CD4-positive, alpha-beta T cell treated with Interleukin-2 at 100 ng/mL for 4 hours (primary cell): Measurements from ENCODE around the gene PLXNA2.
A peak's percentile ranks its signal among the peaks of the same experiment; 100 is the strongest.

ENCODE experiments used
- DNase-seq: peaks from one replicate; pipeline ENCODE4 v3.0.0-alpha.2; 2020; ENCODE audit warnings: low spot score

PLXNA2 gene

DNA sequence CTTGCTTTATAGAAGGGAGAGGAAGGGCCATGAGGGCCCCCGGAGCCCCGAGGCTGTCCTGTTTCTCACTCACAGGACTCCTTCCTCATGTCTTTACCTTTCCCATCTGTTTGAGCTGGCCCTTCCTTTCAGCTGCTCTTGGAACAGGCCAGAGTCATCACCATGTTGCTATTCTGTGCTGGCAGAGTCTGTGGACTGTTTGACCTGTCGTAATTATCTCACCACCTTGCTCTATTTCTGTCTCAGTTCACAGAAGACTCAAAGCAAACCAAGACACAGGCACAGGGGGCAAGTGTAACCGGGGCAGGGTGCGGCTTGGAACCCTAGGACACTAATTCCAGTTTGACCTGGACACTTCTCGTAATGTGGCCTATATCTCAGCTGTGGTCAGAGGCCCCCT, 228.9 kb downstream of the PLXNA2 start:
- DNase-seq: no peak

- DNase-seq: no peak
Observed at GRCh38 chr1:208013210-208013609, 231.0 kb downstream of the PLXNA2 start.

DNA sequence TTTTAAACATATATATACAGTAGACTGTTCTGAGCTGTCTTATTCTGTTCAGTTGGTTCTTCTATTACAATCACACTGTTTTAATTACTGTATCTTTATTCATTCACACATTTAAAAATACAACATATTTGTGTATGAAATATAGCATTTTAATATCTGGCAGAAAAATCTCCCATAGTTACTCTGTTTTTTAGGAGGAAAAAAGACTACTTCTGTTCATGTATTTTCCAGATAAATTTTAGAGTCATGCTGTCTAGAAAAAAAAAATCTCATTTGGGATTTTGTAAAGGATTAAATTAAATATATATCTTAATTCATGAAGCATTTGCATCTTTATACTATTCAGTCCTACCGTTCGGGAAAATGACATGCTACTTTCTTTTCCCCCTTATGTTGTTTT, 231.5 kb downstream of the PLXNA2 start:
- no peak for DNase-seq

- no peak for DNase-seq
Observed at GRCh38 chr1:208010487-208011071, 233.6 kb downstream of the PLXNA2 start.

GRCh38 chr1:208009706-208010444, 234.3 kb downstream of the PLXNA2 start:
- no peak for DNase-seq

DNA sequence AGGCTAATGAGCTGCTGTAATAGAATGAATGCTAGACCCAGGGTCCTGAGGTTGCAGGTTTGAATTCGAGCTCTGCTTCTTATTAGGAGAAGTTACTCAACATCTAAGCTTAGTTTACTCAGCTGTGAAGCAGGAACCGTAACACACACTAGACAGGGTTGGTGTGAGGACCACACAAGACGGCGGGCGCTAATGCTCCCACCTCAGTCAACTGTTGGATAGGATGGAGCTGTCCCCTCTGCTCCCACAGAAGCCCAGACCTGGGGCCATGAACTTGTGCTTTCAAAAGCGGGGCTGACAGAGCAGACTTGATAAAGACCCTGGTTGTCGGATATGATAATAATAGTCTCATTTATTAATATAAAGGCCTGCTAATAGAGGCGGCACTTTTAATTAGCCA, 234.9 kb downstream of the PLXNA2 start:
- DNase-seq: no peak

- DNase-seq: no peak
Observed at GRCh38 chr1:208008534-208008933, 235.7 kb downstream of the PLXNA2 start.

DNA sequence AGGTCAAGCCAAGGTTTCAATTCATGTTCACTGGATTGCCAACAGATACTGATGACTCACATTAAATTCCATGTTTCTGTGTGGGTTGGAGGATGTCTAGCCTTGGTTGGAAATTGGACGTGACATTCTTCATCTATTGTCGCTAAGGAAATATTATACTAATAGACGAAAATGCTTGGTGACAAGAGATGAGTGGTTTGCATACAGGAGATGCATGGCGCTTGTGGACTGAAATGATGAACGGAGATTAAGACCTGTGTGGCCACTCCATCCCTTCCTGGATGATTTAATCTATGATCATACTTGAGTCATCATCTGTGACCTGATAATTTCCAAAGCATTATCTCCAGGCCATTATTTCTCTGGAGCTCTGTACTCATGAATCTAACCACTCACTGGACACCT, 236.2 kb downstream of the PLXNA2 start:
- no peak for DNase-seq

DNA sequence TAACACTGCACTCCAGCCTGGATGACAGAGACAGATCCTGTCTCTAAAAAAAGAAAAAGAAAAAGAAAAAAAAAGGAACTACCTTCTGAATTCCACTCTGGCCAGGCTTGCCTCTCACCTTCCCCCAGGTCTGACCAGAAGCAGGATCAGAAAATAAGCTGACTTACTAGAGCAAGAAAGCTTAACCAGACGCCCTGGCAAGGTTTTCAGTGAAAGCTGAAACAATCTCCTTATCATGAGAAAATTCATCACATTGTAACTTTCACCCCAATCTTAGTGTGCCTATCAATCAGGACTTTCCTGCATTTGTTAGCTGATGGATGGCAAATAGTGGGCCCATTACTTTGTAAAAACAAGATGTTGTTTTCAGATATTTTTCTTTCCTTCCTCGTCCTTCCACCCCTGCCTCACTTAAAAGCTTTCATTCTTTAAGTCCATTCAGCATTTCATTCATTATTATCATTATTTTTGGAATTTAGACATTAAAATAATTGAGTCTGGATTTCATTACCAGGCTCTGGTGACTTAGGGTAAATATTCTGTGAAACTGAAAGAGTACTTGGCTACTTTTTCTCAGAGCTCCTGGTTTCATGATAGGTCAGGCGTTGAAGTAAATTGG, 236.8 kb downstream of the PLXNA2 start:
- DNase-seq: no peak

DNA sequence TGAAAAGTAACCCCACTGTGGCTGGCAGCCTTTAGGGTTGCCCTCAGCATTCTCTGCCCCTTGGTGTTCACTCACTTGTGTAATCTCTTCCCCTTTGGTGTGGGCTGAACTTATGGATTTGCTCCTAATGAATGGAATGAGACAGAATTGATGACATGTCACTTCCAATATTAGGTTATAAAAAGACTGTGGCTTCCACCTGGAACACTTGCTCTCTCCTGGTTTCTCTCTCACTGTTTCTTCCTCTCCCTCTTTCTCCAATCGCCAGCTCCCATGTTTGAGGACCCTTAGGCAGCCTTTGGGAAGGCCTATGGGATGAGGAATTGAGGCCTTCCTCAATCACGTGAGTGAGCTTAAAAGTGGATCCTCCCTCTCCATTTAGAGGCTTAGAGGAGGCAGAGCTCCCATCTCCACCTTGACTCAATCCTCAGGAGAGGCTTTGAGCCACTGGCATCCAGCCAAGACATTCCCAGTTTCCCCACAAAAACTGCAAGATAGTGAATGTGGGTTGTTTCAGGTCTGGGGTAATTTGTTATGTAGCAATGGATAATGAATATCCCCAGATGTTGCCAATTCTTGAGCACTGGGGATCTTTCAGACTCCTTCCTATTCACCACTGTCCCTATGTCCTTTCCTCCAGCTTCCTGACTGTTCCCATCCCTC, 237.8 kb downstream of the PLXNA2 start:
- DNase-seq: no peak

DNA sequence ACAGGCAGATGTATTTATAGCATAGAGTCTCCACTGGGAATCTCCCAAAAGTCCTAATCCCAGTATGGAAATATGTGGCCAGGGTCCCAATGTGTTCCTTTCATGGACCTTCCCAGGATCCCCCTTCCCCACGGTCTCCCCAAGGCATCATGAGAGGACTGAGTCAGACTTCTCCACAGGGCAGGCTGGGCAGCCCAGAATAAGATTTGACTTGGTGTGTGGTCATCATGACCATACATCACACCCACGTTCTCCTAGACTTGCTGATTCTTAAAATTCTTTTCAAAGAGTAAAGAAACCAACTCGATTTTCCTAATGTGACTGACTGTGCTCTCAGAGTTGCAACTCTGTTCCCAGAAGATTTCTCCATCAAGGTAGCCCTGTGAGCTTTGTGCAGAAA, 239.3 kb downstream of the PLXNA2 start:
- DNase-seq: no peak

DNA sequence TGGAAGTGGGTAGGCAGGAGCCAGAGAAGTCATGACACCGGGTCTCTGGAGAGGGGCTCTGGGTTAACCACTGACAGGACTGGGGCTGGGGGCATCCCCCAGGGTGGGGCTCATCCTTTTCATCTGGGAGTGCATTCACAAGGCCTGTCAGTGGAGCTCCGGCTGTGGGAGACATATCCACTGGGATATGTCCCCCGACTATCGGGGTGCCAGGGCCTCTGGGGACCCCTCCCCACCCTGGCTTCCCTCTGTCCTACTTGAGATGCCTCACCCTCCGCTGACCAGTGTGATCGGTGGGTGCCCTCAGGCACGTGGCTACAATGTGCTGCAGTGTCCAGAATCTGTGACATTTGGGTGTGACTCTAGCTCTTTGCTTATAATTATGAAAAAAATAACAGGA, 240.9 kb downstream of the PLXNA2 start:
- DNase-seq: no peak

DNA sequence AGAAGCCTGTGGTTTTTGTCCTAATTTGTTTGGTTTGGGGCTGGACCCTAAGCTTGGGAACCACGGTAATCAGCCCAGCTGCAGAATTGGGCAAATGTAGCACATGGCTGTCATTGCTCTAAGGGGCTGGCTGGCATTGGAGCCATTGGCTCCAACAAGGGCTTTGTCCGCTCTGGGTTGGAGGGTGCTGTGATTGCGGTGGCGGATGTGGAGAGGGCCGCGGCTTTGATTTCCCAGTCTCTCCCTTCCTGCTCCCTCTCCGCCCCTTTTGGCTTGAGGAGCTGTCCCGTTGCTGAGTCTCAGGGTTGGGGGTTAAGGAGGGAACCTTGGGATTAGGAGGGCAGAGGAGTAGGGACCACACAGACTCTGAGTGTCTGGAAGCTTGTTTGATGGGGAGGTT, 241.5 kb downstream of the PLXNA2 start:
- DNase-seq: no peak

DNA sequence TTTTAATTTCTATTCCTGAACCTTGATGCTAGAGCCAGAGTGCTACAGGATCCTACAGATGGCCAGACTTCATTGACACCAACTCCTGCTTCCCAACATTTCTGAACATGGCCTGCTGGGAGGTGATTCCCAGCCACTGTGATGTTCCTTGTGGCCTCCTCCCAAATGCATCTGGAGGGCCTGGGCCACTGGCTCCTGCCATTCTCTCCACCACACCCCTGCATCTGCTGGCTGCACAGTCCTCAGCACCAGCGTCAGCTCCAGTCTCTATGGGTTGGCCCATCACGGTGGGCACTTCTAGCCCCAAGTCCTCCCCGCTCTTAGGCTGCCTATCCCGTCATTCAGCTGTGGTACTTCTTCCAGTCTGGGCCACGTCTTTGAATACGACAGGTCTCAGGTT, 242.1 kb downstream of the PLXNA2 start:
- DNase-seq: no peak

DNA sequence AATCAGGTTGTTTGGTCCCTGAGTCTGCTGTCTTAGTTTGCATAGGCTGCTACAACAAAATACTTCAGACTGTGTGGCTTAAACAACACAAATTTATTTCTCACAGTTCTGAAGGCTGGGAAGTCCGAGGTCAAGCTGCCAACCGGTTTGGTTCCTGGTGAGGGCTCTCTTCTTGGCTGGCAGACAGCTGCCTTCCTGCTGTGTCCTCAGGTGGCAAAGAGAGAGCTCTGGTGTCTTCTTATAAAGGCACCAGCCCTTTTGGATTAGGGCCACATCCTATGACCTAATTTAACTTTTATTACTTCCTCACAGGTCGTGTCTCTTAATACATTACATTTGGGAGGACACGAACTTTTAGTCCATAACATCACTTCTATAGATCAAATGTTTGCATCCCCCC, 243.7 kb downstream of the PLXNA2 start:
- DNase-seq: no peak

DNA sequence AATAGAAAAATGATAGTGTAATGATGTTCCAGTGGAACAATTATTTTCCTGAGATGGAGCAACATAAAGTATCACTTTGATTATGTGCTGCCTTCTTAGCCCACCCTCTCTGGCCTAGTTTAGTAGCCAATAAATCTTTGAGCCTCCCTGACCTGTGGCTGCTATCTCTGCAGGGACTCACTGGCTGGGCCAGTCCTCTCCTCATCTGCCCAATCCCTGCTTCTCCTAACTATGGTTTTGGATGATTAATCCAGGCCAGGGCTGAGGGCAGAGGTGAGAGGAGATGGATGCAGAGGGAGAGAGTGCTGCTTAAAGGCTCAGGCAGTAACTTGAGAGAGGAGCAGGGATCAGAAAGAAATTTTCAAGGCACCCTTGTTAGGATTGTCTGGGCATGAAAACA, 244.2 kb downstream of the PLXNA2 start:
- no peak for DNase-seq

DNA sequence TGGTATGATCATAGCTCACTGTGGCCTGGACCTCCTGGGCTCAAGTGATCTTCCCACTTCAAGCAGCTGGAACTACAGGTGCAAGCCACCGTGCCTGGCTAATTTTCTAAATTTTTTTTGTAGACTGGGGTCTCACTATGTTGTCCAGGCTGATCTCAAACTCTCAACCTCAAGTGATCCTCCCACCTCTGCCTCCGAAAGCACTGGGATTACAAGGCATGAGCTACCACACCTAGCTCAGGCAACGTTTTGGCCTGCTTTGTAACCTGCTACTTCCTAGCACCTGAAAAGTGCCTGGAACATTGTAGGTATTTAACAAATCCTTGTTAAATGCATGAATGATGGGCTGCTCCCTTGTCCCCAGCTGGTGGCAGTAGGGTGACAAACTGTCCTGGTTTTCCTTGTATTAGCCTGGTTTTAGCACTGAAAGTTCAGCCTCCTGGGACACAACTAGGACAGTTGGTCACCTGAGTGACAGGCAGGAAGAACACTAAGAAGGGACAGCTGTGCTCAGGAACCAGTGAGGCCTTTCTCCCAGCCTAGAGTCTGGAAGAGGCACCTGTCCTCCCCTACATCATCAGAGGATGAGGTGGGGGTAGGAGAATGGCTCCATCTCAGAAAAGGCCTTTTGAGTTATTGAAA, 244.8 kb downstream of the PLXNA2 start:
- DNase-seq: no peak

DNA sequence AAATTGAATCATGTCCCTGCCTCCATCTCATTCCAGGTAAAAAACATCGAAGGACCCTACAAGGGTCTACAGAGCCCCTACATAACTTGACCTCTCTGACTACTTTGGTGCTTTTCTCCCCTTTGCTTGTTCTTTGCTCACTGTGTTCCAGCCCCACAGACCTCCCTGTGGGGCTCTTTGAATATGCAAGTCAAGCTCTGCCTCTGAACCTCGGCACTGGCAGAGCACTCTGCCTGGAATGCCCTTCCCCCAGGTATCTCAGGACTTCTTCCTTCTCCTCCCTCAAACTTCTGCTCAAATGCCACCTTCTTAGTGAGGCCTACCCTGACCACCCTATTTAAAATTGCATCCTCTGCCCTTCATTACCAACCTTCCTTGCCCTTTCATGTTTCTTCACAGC, 245.5 kb downstream of the PLXNA2 start:
- DNase-seq: no peak

DNA sequence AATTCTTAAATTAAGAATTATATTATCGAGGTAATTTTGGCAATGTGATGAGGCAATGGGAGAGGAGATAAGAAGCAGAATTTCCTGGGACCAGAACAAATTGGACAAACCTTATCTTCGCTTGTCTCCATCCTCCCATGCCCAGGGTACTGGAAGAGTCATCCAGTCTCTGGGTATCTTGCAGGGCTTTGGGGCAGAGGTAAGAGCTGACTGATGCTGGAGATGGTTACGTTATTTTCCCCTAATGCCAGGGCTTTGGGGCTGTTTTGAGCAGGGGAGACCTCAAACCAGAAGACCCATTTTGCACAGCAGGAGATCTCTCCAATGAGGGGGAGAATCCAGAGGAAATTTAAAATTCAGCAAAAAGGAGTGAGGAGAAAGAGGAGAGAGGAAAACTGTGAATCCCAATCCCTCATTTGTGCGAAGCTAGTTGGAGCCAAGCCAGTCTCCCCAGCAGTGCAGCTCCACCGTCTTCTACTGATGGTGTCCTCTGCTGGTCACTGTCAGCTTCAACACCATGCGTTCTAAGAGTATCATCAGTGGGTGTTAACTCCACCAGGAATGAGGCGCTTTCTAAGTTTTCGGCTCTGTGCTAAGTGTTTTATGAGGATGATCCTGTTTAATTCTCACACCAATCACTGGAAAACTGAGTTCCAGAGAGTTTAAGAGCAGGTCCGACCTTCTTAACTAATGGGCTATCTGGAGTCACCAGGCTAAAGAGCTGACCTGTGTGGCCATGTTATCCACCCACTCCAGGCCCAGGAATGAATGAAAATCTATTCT, 246.5 kb downstream of the PLXNA2 start:
- peak; percentile 38 for DNase-seq

DNA sequence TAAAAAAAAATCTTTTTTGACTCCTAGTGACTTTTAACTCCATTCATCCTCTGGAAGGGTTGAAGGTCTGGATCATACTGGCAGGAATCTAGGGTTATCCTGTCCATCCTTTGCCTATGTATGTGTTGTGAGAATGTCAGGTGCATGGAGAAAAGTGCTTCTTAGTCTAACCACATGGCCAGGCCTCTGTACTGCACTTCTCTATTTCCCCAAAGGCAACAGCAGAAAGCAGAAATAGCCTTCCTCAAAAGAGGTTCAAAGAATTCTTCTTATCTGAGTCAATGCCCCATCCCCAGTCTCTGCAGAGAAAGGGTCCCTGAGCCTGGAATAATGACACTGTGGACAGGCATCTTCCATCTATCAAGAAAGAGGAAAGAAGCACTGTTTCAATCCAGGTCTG, 247.5 kb downstream of the PLXNA2 start:
- no peak for DNase-seq

GRCh38 chr1:207995576-207995975, 248.6 kb downstream of the PLXNA2 start:
- DNase-seq: no peak
